Naive B cell (primary cell): ENCODE results near the gene UACA. TPM values are rescaled to one million over a fixed set of nuclear protein-coding genes. Genes with fewer than 3 reads are reported as not detected.

Source experiments
- ATAC-seq, 2 donors: fragments of 150-1000 bp; cut with Tn5 transposase; 2 replicates each; pipeline ENCODE4 v1.10.0; 2021; ENCODE audit warnings: low read depth in 2 of 2, mild to moderate bottlenecking in 2 of 2, moderate library complexity in 2 of 2
- DNase-seq: peaks from one replicate; pipeline ENCODE4 v3.0.0; 2022
- H3K27ac Mint-ChIP-seq, 6 donors: one replicate each; pipeline ENCODE4 v1.8.0; 2020 to 2022; ENCODE audit warnings: mild to moderate bottlenecking in 6 of 6, mixed read lengths in 6 of 6, moderate library complexity in 5 of 6, inconsistent platforms in 2 of 6
- H3K27me3 Mint-ChIP-seq, 3 donors: one replicate each; pipeline ENCODE4 v1.8.0; 2021 to 2022; ENCODE audit warnings: mixed read lengths in 3 of 3, mild to moderate bottlenecking in 1 of 3
- H3K36me3 Mint-ChIP-seq, 2 donors: one replicate each; pipeline ENCODE4 v1.8.0; 2020 to 2022; ENCODE audit warnings: mixed read lengths in 2 of 2, inconsistent platforms in 1 of 2, mild to moderate bottlenecking in 1 of 2
- H3K4me1 Mint-ChIP-seq, 3 donors: one replicate each; pipeline ENCODE4 v1.8.0; 2020 to 2022; ENCODE audit warnings: mixed read lengths in 3 of 3, inconsistent platforms in 1 of 3, mild to moderate bottlenecking in 1 of 3, moderate library complexity in 1 of 3
- H3K4me3 Mint-ChIP-seq, 8 donors: one replicate each; pipeline ENCODE4 v1.8.0; 2020 to 2022; ENCODE audit warnings: mild to moderate bottlenecking in 8 of 8, mixed read lengths in 8 of 8, moderate library complexity in 8 of 8, inconsistent platforms in 2 of 8
- H3K9me3 Mint-ChIP-seq, 7 donors: one replicate each; pipeline ENCODE4 v1.8.0; 2020 to 2022; ENCODE audit warnings: mixed read lengths in 7 of 7, mild to moderate bottlenecking in 5 of 7, inconsistent platforms in 2 of 7, moderate library complexity in 1 of 7
- polyA plus RNA-seq, 6 donors: library from polyadenylated mRNA; unstranded; fragments of 300-500 nt; fragmentation: Illumina TruSeq; gene quantifications; one replicate each; pipeline ENCODE4 v1.2.3, GENCODE V29; 2021; ENCODE audit warnings: low read depth in 6 of 6

UACA gene
- polyA plus RNA-seq, 6 donors from 2014 or later, result 2.0 to 14.9 (median 8.5) TPM

DNA sequence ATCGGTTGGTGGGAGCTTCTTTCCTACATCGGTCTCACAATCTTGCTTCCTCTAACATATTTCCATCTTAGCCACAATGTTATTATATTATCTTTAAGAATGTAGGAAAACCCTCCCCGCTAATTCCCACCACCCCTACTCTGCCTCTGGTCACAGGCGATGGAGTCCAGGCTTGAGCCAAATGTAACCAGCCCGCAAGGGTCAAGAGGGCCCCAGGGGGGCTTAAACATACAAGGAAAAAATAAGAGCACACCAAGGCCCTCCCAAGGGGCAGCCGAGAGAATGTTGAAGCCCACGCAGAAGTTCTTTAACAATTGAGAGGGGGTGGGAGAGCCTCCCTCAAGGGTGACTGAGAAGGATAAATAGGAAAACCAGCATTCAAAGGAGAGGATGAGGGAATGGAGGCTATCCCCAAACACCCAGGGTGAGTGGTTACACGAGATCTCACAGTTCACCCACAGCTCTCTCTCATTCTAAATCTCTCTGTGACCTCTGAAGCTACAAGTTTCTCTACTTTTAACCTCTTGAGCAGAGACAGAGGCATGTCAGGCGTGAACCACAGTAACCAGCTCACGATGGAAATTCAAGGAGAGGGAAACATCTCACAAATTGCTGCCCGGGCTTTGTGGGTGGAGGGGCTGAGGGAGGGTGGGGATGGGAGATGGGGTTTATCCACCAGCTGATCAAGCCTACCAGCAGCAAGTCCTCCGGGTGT lies 31.4 kb upstream of the UACA start:
- DNase-seq (no peak), ATAC-seq (no peak)
- Mint-ChIP-seq H3K9me3 (no peaks in the 10 kb centered on the region), H3K36me3 (no peaks in the 10 kb centered on the region), H3K27ac (no peak overlapping the region), H3K4me1 (no peaks in the 10 kb centered on the region), H3K4me3 (no peak overlapping the region), H3K27me3 (peaks cover 10 to 19% (median 15%) of the 10 kb centered on the region in 3 donors)

DNA sequence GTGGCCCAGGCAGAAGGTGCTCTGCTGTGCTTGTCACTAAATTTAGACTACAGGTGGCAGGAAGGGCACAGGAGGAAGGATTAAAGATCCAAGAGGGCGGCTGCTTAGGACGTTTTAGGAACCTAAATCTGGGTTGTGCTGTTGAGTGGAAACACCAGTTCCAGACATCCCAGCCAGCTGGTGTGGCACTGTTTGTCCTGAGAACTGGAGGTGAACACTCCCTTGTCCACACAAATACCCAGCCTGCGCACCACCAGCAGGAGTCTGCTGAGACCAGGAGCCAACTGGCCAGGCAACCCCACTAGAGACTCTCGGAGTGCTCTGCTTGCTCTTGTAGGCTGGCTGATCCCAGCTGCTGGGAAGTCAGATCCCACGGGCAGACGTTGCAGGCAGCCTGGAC lies 30.3 kb upstream of the UACA start:
- no peaks in the 10 kb centered on the region for H3K9me3 Mint-ChIP-seq
- H3K4me3 Mint-ChIP-seq, result no peak overlapping the region
- H3K4me1 Mint-ChIP-seq, result no peaks in the 10 kb centered on the region
- H3K27me3 Mint-ChIP-seq, result peaks cover 9 to 19% (median 15%) of the 10 kb centered on the region in 3 donors
- H3K36me3 Mint-ChIP-seq, result no peaks in the 10 kb centered on the region
- H3K27ac Mint-ChIP-seq, result no peak overlapping the region
- no peak for ATAC-seq
- DNase-seq, result no peak

DNA sequence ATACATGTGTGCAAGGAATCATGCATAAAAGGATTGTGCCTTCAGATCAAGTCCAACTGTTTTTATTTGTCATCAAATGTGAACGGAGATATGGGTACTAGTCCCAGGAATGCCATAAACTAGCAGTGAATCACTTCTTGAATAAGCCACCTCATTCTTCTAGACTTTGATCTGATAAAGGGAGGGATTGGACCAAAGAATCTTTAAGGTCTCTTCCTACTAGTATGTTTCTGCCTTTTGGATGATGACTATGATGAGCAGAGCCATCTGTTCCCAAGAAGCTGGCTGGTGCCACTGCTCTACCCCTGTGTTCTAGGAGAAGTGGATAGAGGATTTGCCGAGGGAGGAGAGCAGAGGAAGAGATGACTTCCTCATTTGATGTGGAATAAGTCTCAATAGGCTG lies 28.8 kb upstream of the UACA start:
- ATAC-seq, result no peak
- Mint-ChIP-seq H3K27me3 (peaks cover 13 to 20% (median 19%) of the 10 kb centered on the region in 3 donors), H3K27ac (no peak overlapping the region), H3K4me3 (no peak overlapping the region), H3K36me3 (no peaks in the 10 kb centered on the region), H3K4me1 (no peaks in the 10 kb centered on the region), H3K9me3 (no peaks in the 10 kb centered on the region)
- no peak for DNase-seq

DNA sequence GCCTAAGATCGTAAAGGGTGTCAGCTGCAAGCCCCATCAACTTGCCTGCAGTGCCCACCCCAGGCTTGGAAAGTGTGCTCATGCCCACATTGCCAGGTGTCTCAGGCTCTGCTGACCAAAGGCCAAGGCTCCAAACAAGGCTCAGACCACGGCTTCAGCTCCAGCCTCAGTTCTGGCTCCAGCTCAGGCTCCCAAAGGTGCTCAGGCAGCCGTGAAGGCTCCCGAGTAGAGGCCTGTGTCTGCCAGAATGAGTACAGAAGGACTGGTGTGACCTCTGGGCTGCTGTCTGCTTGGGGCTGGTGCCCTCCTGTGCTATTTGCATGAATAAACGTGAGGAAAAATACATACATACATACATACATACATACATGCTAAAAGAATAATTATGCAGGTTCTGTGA lies 27.9 kb upstream of the UACA start:
- Mint-ChIP-seq H3K27ac (no peak overlapping the region), H3K27me3 (peaks cover 13 to 20% (median 20%) of the 10 kb centered on the region in 3 donors), H3K36me3 (no peaks in the 10 kb centered on the region), H3K4me1 (no peaks in the 10 kb centered on the region), H3K4me3 (no peak overlapping the region), H3K9me3 (no peaks in the 10 kb centered on the region)
- DNase-seq (no peak), ATAC-seq (no peak)

DNA sequence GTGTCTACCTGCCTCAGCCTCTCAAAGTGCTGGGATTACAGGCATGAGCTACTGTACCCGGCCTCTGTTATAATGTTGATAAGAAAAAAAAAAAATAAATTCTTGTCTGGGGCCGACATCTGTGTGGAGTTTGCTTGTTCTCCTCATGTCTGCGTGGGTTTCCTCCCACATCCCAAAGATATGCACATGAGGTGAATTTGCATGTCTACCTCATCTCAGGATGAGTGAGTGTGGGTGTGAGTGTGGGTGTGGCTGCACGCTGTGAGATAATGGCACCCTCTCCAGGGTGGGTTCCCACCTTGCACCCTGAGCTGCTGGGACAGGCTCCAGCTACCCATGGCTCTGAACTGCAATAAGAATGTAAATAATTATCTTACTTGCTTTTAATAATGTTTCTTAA lies 25.9 kb upstream of the UACA start:
- Mint-ChIP-seq H3K4me1 (no peaks in the 10 kb centered on the region), H3K36me3 (no peaks in the 10 kb centered on the region)

GRCh38 chr15:70788114-70789049 lies 25.0 kb upstream of the UACA start:
- DNase-seq (no peak), ATAC-seq (no peak)
- Mint-ChIP-seq H3K9me3 (no peaks in the 10 kb centered on the region), H3K4me3 (no peak overlapping the region), H3K4me1 (no peaks in the 10 kb centered on the region), H3K36me3 (no peaks in the 10 kb centered on the region), H3K27ac (peak overlapping the region in 1 of 6 donors; percentile 44), H3K27me3 (peaks cover 11 to 28% (median 12%) of the 10 kb centered on the region in 3 donors)

More for the DNA sequence above, 25.9 kb upstream of the UACA start:
- peaks cover 17 to 23% (median 19%) of the 10 kb centered on the region in 3 donors for H3K27me3 Mint-ChIP-seq
- ATAC-seq (no peak), DNase-seq (no peak)
- H3K9me3 Mint-ChIP-seq, result no peaks in the 10 kb centered on the region
- no peak overlapping the region for H3K4me3 Mint-ChIP-seq
- H3K27ac Mint-ChIP-seq, result peak overlapping the region in 1 of 6 donors; percentile 15

DNA sequence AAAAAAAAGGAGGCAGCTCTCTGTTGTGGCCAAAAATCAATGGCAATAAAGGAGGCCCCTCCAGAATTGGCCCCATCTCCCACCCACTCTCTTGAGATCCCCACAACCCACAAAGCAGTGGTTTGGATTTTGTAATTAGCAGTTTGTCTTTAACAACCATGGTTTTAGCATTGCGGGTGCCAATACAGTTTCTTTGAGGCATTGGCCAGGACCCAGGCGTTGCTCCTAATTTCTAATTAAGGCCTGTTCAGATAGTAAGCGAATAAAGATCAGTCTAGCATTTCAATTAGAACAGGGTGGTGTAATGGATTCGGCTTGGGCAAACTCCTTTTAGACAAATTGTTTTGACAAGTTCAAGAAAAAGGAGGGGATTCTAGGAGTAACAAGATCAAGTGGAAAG lies 23.6 kb upstream of the UACA start:
- ATAC-seq, result no peak
- Mint-ChIP-seq H3K4me3 (no peak overlapping the region), H3K36me3 (no peaks in the 10 kb centered on the region), H3K27me3 (peaks cover 8 to 24% (median 10%) of the 10 kb centered on the region in 3 donors), H3K27ac (no peak overlapping the region), H3K4me1 (no peaks in the 10 kb centered on the region), H3K9me3 (no peaks in the 10 kb centered on the region)
- no peak for DNase-seq

DNA sequence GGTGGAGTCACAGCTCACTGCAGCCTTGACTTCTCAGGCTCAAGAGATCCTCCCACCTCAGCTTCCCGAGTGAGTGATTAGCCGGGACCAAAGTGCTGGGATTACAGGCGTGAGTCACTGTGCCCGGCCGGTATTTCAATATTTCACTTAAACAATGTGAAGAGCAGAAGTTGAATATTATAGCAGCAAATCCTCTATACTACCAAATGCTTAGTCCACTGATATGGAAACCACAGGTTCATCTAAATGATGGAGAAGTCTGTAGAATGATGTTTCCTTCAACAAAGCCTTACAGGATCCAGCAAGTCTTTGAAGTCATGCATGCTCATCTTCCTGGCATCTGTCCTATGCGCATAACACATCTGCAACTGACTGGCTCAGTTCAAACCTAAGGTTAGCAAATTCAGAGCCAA lies 20.3 kb upstream of the UACA start:
- Mint-ChIP-seq H3K36me3 (no peaks in the 10 kb centered on the region), H3K9me3 (peaks cover 0 to 1% (median 0%) of the 10 kb centered on the region in 7 donors), H3K4me3 (no peak overlapping the region), H3K27ac (no peak overlapping the region), H3K27me3 (peaks cover 22 to 37% (median 36%) of the 10 kb centered on the region in 3 donors), H3K4me1 (no peaks in the 10 kb centered on the region)
- DNase-seq (no peak), ATAC-seq (no peak)

GRCh38 chr15:70783041-70783440 lies 19.7 kb upstream of the UACA start:
- Mint-ChIP-seq H3K36me3 (no peaks in the 10 kb centered on the region), H3K4me3 (no peak overlapping the region), H3K27ac (peak overlapping the region in 1 of 6 donors; percentile 54), H3K27me3 (peaks cover 19 to 42% (median 31%) of the 10 kb centered on the region in 3 donors), H3K9me3 (peaks cover 0 to 1% (median 0%) of the 10 kb centered on the region in 7 donors), H3K4me1 (no peaks in the 10 kb centered on the region)
- DNase-seq, result no peak
- ATAC-seq, result no peak

DNA sequence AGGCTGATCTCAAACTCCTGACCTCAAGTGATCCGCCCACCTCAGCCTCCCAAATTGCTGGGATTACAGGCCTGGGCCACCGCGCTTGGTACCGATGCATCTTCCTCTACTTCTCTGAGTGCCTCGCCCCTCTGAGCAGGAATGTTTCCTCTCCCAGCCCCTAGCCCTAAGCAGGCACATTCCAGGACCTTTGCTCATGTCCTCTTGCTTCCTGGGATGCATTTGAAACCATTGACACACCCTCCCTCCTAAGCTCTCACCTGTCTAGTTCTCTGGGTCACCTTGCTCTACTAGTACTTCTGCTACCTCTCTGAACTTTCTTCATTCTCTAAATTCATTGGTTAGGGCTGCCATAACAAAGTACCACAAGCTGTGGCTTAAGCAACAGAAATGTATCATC lies 17.9 kb upstream of the UACA start:
- Mint-ChIP-seq H3K4me3 (no peak overlapping the region), H3K9me3 (peaks cover 0 to 7% (median 0%) of the 10 kb centered on the region in 7 donors), H3K27ac (no peak overlapping the region), H3K4me1 (no peaks in the 10 kb centered on the region), H3K27me3 (peaks cover 29 to 56% (median 42%) of the 10 kb centered on the region in 3 donors), H3K36me3 (no peaks in the 10 kb centered on the region)
- DNase-seq (no peak), ATAC-seq (no peak)

DNA sequence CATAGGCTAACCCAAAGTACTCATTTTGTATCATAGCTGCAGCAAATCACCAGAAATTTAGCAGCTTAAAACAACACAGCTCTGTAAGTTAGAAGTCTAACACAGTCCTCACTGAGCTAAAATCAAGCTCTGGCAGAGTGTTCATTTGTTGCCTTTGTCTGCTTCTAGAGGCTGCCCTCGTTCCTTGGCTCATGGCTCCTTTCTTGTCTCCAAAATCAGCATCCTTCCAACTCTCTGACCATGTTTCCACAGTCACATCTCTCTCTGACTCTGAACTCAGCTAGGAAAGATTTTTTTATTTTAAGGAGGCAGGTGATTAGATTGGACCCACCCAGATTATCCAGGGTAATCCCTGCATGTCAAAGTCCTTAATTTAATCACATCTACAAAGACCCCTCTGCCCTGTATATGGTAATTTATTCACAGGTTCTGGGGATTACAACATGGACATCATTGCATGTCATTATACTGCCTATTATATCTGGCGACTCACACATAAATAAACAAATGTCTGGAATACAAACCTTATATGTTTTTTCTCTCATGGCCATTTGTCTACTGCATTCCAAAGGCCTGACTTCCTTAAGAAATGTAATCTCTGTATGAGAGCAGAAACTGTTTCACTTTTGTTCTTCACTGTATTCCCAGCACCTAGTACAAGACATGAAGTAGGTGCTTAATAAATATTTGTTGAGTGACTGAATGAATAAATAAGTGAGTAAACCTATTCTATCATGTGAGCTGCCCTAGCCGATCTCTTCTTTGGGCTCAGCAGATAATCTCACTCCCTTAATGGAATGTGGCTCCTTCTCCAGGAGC lies 15.1 kb upstream of the UACA start:
- Mint-ChIP-seq H3K9me3 (peaks cover 0 to 7% (median 0%) of the 10 kb centered on the region in 7 donors), H3K36me3 (no peaks in the 10 kb centered on the region), H3K27me3 (peaks cover 24 to 50% (median 26%) of the 10 kb centered on the region in 3 donors), H3K4me1 (no peaks in the 10 kb centered on the region), H3K4me3 (no peak overlapping the region), H3K27ac (no peak overlapping the region)
- ATAC-seq (no peak), DNase-seq (no peak)

GRCh38 chr15:70777170-70777926 lies 14.0 kb upstream of the UACA start:
- no peak for DNase-seq
- Mint-ChIP-seq H3K9me3 (peaks cover 0 to 7% (median 0%) of the 10 kb centered on the region in 7 donors), H3K27ac (no peak overlapping the region), H3K36me3 (no peaks in the 10 kb centered on the region), H3K27me3 (peaks cover 29 to 59% (median 33%) of the 10 kb centered on the region in 3 donors), H3K4me1 (no peaks in the 10 kb centered on the region), H3K4me3 (peak overlapping the region in 1 of 8 donors; percentile 54)
- ATAC-seq, result no peak
